ENCODE measurements around the gene USH2A.

- no peak for TF ChIP-seq CTCF (IDR thresholded peaks at IDR 0.05)
- no peak for TF ChIP-seq POLR2A (IDR thresholded peaks at IDR 0.05)
Measured at GRCh38 chr1:215607412-215607811, 815.8 kb downstream of the USH2A start.

All from lower leg skin (tissue), 3 donors.